Stimulated activated CD4-positive, alpha-beta T cell treated with anti-CD3 and anti-CD28 coated beads, Interleukin-1b, Interleukin-23, amount 100 ng/mL, for 48 hours (primary cell): ENCODE results near the gene CCDC93.

Source experiments
- DNase-seq: peaks from one replicate; pipeline ENCODE4 v3.0.0-alpha.2; 2020

CCDC93 gene

GRCh38 chr2:117875786-117876185, 138.1 kb downstream of the CCDC93 start:
- DNase-seq, result no peak
